ENCODE results near the gene MAL.

The MAL gene

DNA sequence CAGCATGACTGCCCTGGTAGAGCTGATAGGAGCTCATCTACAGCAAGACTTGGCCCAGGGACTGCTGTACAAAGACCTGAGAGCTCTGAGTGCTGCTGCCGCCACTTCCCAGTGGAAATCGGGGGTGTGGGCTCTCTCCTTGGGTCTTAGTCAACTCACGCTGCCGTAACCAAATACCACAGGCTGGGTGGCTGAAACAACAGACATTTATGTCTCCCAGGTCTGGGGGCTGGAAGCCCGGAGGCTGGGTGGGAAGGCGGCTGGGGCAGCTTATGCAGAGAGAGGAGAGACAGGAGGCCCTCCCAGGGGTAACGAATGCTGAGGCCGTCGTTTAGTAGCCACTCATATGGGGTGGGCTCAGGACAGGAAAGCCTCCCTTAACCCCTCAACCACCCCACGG is 15.4 kb upstream of the MAL start:
- no peak for TF ChIP-seq CTCF (IDR thresholded peaks at IDR 0.05; ENCODE audit: low read depth, low read length)
- no peak for DNase-seq (ENCODE audit: extremely low read depth, low read depth)

GRCh38 chr2:95010718-95011117 is 14.8 kb upstream of the MAL start:
- no peak for DNase-seq (ENCODE audit: extremely low read depth, low read depth)
- no peak for TF ChIP-seq CTCF (IDR thresholded peaks at IDR 0.05; ENCODE audit: low read depth, low read length)

DNA sequence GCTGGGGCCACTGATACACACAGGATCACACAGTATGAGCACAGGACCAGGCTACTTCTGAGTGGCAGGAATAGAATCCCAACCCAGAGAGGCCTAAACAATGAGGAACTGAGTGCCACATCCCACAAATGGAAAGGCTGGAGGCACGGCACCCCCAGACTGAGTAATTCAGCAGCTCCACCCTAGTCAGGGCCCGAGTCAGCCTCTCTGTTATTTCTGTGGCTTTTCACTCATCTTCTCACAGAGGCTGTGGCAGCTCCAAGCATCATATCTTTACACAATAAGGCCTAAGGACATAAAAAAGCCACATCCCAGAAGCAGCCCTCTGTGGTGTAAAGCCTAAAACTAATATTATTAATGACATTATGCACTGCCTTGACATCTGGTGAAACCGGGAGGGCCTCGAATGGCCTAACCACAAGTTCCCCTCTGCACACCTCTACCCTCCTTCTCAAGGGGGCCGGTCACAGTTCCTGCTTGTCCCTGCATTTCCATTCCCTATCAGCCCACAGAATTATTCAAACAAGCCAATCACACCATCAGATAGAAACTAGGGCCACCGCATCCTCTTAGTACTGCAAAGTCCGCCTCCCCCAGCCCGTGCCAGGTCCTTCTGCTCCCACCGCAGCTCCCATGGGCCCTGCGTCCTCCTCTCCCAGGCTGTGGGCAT is 12.5 kb upstream of the MAL start:
- DNase-seq (ENCODE audit: extremely low read depth, low read depth): no peak
- no peak for TF ChIP-seq CTCF (IDR thresholded peaks at IDR 0.05; ENCODE audit: low read depth, low read length)

- no peak for DNase-seq (ENCODE audit: extremely low read depth, low read depth)
- TF ChIP-seq CTCF (IDR thresholded peaks at IDR 0.05; ENCODE audit: low read depth, low read length): no peak
Observed at GRCh38 chr2:95013726-95014125, 11.8 kb upstream of the MAL start.

GRCh38 chr2:95014126-95014708 is 11.3 kb upstream of the MAL start:
- no peak for DNase-seq (ENCODE audit: extremely low read depth, low read depth)
- no peak for TF ChIP-seq CTCF (IDR thresholded peaks at IDR 0.05; ENCODE audit: low read depth, low read length)

DNA sequence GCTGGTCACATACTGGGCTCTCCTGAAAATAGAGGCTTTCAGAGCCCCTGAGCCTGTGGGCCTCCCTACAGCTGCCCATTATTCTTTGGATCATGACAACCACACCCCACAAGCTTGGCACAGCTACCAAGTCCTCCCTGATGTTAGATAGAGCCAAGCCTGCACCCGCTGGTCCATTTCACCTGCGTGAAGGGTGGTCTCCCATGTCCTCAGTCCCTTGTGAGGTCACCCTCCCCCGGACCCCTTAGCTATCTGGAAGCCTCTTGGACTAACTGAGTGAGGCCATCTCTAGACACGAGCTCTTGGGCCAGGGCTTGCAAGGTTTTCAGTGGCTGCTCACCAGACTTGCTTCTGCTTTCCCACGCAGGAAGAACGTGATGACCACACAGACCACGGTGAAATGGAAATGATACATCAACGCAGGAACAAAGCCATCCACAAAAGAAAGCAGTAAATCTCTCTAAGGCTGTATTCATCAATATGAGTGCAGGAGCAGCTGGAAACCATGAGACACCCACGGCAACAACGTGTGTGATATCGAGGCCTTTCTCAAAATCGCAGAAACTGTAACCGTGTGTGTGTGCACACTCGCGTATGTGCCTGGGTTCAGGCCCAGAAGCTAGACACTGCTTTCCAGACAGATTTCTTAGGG is 10.1 kb upstream of the MAL start:
- TF ChIP-seq CTCF (IDR thresholded peaks at IDR 0.05; ENCODE audit: low read depth, low read length): no peak

GRCh38 chr2:95016616-95017015 is 8.9 kb upstream of the MAL start:
- no peak for TF ChIP-seq CTCF (IDR thresholded peaks at IDR 0.05; ENCODE audit: low read depth, low read length)
- no peak for DNase-seq (ENCODE audit: extremely low read depth, low read depth)

More for the DNA sequence above, 10.1 kb upstream of the MAL start:
- no peak for DNase-seq (ENCODE audit: extremely low read depth, low read depth)
